GM23248 (cell line): ENCODE data around the gene PLD4.

Experiments
- EZH2 ChIP-seq: fragments of 200-600 bp; sonication (generic); IDR thresholded peaks from 2 replicates; pipeline ENCODE4 v1.6.1; 2018; ENCODE audit warnings: antibody characterized with exemption, mild to moderate bottlenecking; ENCODE audit not compliant: insufficient read depth, poor library complexity, severe bottlenecking
- EZH2phosphoT487 ChIP-seq: fragments of 200-600 bp; sonication (generic); IDR thresholded peaks from 2 replicates; pipeline ENCODE4 v1.6.1; 2018; ENCODE audit warnings: antibody characterized with exemption, moderate library complexity, mild to moderate bottlenecking, low read depth; ENCODE audit not compliant: insufficient read depth

DNA sequence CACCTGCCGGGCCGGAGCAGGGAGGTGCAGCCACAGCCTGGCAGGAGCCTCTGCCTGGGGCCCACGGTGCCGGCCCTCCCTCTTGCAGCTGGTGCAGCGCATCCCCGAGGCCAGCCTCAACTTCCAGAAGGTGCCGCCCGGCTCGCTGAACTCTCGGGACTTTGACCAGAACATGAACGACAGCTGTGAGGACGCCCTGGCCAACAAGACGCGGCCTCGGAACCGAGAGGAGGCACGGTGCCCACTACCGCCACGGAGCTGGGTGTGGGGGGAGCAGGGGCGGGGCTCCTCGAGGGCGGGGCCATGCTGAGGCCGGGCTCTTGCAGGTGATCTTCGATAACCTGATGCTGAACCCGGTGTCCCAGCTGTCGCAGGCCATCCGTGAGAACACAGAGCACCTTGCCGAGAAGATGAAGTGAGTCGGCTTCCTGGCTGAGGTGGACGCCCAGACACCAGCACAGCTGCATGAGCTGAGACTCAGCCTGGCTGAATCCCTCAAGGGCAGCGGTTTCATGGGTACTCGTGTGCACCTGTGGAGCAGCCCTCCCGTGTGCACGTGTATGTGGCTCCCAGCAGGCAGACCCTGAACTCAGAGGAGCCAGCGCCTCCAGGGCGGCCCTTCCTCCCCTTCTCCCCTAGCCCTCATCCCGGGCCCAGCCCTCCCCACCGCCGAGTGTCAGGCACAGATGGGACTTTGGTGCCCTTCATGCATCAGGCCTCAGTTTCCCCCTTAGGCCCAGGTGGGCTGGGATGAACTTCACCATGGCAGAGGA is 31.1 kb upstream of the PLD4 start:
- TF ChIP-seq EZH2 = no peak
- TF ChIP-seq EZH2phosphoT487 = no peak
